Lung (tissue), 12 donors: ENCODE results near the gene MYO10. TPM values are rescaled to one million over a fixed set of nuclear protein-coding genes. Genes with fewer than 3 reads are reported as not detected.
"Not testable (repeated sequence)": the region's sequence is repeated elsewhere in the genome, so short reads cannot be mapped to it uniquely, and the experiment has no call there.

Source experiments
- ATAC-seq: fragments of 200-7000 bp; cut with Tn5 transposase; one replicate; pipeline ENCODE4 v1.9.1; 2020; ENCODE audit warnings: moderate number of reproducible peaks; ENCODE audit not compliant: insufficient read depth, low FRiP score
- DNase-seq, 3 donors: peaks; one replicate each; pipeline ENCODE4 v3.0.0-alpha.2; 2013 to 2017
- H3K27ac ChIP-seq, 2 donors: one replicate each; pipeline ENCODE4 v1.5.1; 2013; ENCODE audit warnings: mild to moderate bottlenecking in 2 of 2, moderate library complexity in 2 of 2, control low read depth in 1 of 2, inconsistent platforms in 1 of 2, low read depth in 1 of 2, low read length in 1 of 2
- H3K27me3 ChIP-seq, 3 donors: one replicate each; pipeline ENCODE4 v1.5.1; 2013; ENCODE audit warnings: low read length in 2 of 3; ENCODE audit not compliant: control insufficient read depth in 3 of 3, insufficient read depth in 3 of 3
- H3K36me3 ChIP-seq, 4 donors: one replicate each; pipeline ENCODE4 v1.5.1; 2013; ENCODE audit warnings: low read length in 4 of 4, mild to moderate bottlenecking in 1 of 4, moderate library complexity in 1 of 4; ENCODE audit not compliant: control insufficient read depth in 4 of 4, insufficient read depth in 4 of 4
- H3K4me1 ChIP-seq, 5 donors: one replicate each; pipeline ENCODE4 v1.5.1; 2013; ENCODE audit warnings: low read length in 5 of 5, mild to moderate bottlenecking in 2 of 5, moderate library complexity in 1 of 5; ENCODE audit not compliant: control insufficient read depth in 5 of 5, insufficient read depth in 5 of 5
- H3K4me3 ChIP-seq: one replicate; pipeline ENCODE4 v1.5.1; 2013; ENCODE audit warnings: mild to moderate bottlenecking, control low read depth, moderate library complexity
- H3K9ac ChIP-seq, 2 donors: one replicate each; pipeline ENCODE4 v1.5.1; 2013; ENCODE audit warnings: low read length in 2 of 2, control low read depth in 1 of 2; ENCODE audit not compliant: insufficient read depth in 1 of 2
- H3K9me3 ChIP-seq, 4 donors: one replicate each; pipeline ENCODE4 v1.5.1; 2013; ENCODE audit warnings: low read length in 3 of 4, mild to moderate bottlenecking in 1 of 4, moderate library complexity in 1 of 4; ENCODE audit not compliant: control insufficient read depth in 4 of 4, insufficient read depth in 3 of 4
- CTCF ChIP-seq: IDR thresholded peaks from 2 replicates; pipeline ENCODE4 v1.5.1; 2012; ENCODE audit warnings: mild to moderate bottlenecking; ENCODE audit errors: control extremely low read depth, extremely low read depth
- WGBS, 2 donors: extraction: QIAGEN DNeasy Blood & Tissue Kit; methylation state at CpG; one replicate each; pipeline ENCODE4 v1.1.7; 2013; 5-methylcytosine and 5-hydroxymethylcytosine counted together
- polyA plus RNA-seq, 2 donors: library from polyadenylated mRNA; stranded (reverse); fragments of 200-250 nt; gene quantifications; one replicate each; pipeline ENCODE4 v1.2.1, GENCODE V29; 2013
- total RNA-seq, 2 donors: library from RNA; depleted of rRNA in 1 of 2; stranded (reverse); fragments of >200 nt in 1 of 2; gene quantifications; one replicate each; pipeline ENCODE4 v1.2.1, GENCODE V29; 2014 to 2021
- donor health status: control.
- donor health status: control.
- donor health status: Bipolar disorder and iron deficiency.
- donor health status: healthy.
- donor health status: DM: yes; HTN: yes; CAD: no.

Gene MYO10
- total and polyA plus RNA-seq, 4 donors: 10.6 to 71.5 (median 28.2) TPM

GRCh38 chr5:16834029-16834428 is 102.1 kb downstream of the MYO10 start:
- Histone ChIP-seq H3K27me3 (no peaks in the 10 kb centered on the region), H3K36me3 (peaks cover 0 to 4% (median 0%) of the 10 kb centered on the region in 4 donors), H3K4me1 (peaks cover 0 to 10% (median 5%) of the 10 kb centered on the region in 5 donors), H3K27ac (no peak overlapping the region), H3K9me3 (no peaks in the 10 kb centered on the region), H3K4me3 (no peak overlapping the region), H3K9ac (no peak overlapping the region)
- ATAC-seq (no peak), DNase-seq (no peak)
- no peak for TF ChIP-seq CTCF
- WGBS, 2 donors: 75% methylated on average over 6 of the region's 6 CpGs

GRCh38 chr5:16831326-16831725 is 104.8 kb downstream of the MYO10 start:
- H3K27ac ChIP-seq, H3K9ac ChIP-seq, H3K36me3 ChIP-seq, ATAC-seq, H3K4me1 ChIP-seq, H3K27me3 ChIP-seq, H3K4me3 ChIP-seq, H3K9me3 ChIP-seq, DNase-seq: not testable (repeated sequence)
- 95% methylated on average over 7 of the region's 7 CpGs for WGBS, 2 donors

GRCh38 chr5:16827755-16828154 is 108.3 kb downstream of the MYO10 start:
- Histone ChIP-seq H3K9ac (no peak overlapping the region), H3K27me3 (no peaks in the 10 kb centered on the region), H3K36me3 (peaks cover 0 to 4% (median 0%) of the 10 kb centered on the region in 4 donors), H3K9me3 (peaks cover 0 to 3% (median 0%) of the 10 kb centered on the region in 4 donors), H3K4me3 (no peak overlapping the region), H3K4me1 (peaks cover 0 to 8% (median 0%) of the 10 kb centered on the region in 5 donors), H3K27ac (no peak overlapping the region)
- 89 to 92% methylated on average over 8 of the region's 8 CpGs for WGBS, 2 donors
- ATAC-seq: no peak
- no peak for DNase-seq
- no peak for TF ChIP-seq CTCF

GRCh38 chr5:16826379-16827125 is 109.5 kb downstream of the MYO10 start:
- 84 to 87% methylated on average over 15 of the region's 15 CpGs for WGBS, 2 donors
- ATAC-seq (no peak), DNase-seq (no peak)
- Histone ChIP-seq H3K36me3 (peaks cover 0 to 4% (median 0%) of the 10 kb centered on the region in 4 donors), H3K4me1 (peaks cover 0 to 6% (median 0%) of the 10 kb centered on the region in 5 donors), H3K27me3 (no peaks in the 10 kb centered on the region), H3K27ac (no peak overlapping the region), H3K9ac (no peak overlapping the region), H3K4me3 (no peak overlapping the region), H3K9me3 (peaks cover 0 to 3% (median 0%) of the 10 kb centered on the region in 4 donors)
- no peak for TF ChIP-seq CTCF
